RWPE2 (cell line): Measurements from ENCODE around the gene RPS6KL1.
A peak's percentile ranks its signal among the peaks of the same experiment; 100 is the strongest.

Experiments
- ATAC-seq: fragments of 200-7000 bp; cut with Tn5 transposase; 3 replicates; pipeline ENCODE4 v1.9.1; 2021; ENCODE audit warnings: low read depth
- DNase-seq: peaks from one replicate; pipeline ENCODE4 v3.0.0-alpha.2; 2020; ENCODE audit warnings: low spot score
- H3K27ac ChIP-seq: fragments of 450-650 bp; 2 replicates; pipeline ENCODE4 v1.5.1; 2017; ENCODE audit warnings: mild to moderate bottlenecking; ENCODE audit not compliant: poor library complexity, severe bottlenecking
- H3K27me3 ChIP-seq: fragments of 250-450 bp; sonication (Bioruptor Pico); 2 replicates; pipeline ENCODE4 v1.5.1; 2021; ENCODE audit warnings: mild to moderate bottlenecking, moderate library complexity; ENCODE audit not compliant: insufficient read depth, poor library complexity, severe bottlenecking
- H3K36me3 ChIP-seq: fragments of 250-450 bp; sonication (Bioruptor Pico); 2 replicates; pipeline ENCODE4 v1.5.1; 2020; ENCODE audit warnings: low read depth, mild to moderate bottlenecking, moderate library complexity
- H3K4me1 ChIP-seq: fragments of 250-450 bp; sonication (Bioruptor Pico); 2 replicates; pipeline ENCODE4 v1.5.1; 2021; ENCODE audit warnings: mild to moderate bottlenecking, moderate library complexity; ENCODE audit not compliant: insufficient read depth, poor library complexity, severe bottlenecking
- H3K4me3 ChIP-seq: fragments of 250-450 bp; sonication (Bioruptor Pico); 2 replicates; pipeline ENCODE4 v1.5.1; 2021; ENCODE audit warnings: mild to moderate bottlenecking, moderate library complexity; ENCODE audit not compliant: severe bottlenecking
- H3K9me3 ChIP-seq: fragments of 250-450 bp; sonication (Bioruptor Pico); 2 replicates; pipeline ENCODE4 v1.5.1; 2021; ENCODE audit warnings: mild to moderate bottlenecking, moderate library complexity; ENCODE audit not compliant: severe bottlenecking
- TF ChIP-seq, protein P1 (sequence below): fragments of 450-650 bp; IDR thresholded peaks from one replicate; pipeline ENCODE4 v1.5.1; 2017; ENCODE audit warnings: mild to moderate bottlenecking, moderate library complexity; ENCODE audit not compliant: poor library complexity, severe bottlenecking

Gene RPS6KL1

DNA sequence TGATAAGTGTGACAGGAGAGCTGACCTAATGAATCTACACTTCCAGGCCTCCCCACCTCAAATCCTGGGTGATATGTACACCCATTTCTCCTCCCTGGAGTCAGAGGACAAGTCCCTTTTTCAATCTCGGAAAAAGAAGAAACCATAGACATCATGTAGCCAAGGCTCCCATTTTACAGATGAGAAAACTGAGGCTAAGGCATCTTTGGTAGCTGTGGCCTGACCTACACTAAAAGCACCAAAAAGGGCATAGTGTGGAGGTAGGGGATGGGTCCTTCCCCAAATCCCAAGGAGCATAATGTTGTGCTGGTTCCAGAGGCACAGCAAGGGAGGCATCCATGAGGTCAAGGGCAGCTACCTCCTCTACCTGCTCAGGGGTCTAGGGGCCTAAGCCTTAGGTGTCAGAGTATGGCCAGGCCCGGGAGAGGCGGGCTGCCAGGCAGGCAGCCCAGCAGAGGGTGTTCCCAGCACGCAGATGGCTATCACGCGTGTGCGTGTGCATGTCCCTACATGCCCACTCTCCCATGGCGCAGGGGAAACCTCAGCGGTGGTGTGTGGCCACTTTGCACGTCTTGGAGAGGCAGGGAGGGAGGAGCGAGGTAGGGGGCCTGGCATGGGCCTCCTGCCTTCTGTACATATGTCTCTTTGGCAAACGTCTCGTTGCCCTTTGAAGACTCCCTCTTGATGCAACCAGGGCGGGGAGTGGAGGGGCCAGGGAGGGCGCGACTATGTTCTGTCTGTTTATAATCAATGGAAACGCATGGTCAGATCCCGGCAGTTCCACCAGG is 29.8 kb upstream of the RPS6KL1 start:
- TF ChIP-seq, protein P1, sequence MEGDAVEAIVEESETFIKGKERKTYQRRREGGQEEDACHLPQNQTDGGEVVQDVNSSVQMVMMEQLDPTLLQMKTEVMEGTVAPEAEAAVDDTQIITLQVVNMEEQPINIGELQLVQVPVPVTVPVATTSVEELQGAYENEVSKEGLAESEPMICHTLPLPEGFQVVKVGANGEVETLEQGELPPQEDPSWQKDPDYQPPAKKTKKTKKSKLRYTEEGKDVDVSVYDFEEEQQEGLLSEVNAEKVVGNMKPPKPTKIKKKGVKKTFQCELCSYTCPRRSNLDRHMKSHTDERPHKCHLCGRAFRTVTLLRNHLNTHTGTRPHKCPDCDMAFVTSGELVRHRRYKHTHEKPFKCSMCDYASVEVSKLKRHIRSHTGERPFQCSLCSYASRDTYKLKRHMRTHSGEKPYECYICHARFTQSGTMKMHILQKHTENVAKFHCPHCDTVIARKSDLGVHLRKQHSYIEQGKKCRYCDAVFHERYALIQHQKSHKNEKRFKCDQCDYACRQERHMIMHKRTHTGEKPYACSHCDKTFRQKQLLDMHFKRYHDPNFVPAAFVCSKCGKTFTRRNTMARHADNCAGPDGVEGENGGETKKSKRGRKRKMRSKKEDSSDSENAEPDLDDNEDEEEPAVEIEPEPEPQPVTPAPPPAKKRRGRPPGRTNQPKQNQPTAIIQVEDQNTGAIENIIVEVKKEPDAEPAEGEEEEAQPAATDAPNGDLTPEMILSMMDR = peak; percentile 29
- Histone ChIP-seq H3K27me3 (no peaks in the 10 kb centered on the region), H3K4me3 (peak overlapping the region; percentile 51), H3K4me1 (peaks cover 13% of the 10 kb centered on the region), H3K9me3 (no peaks in the 10 kb centered on the region), H3K36me3 (peaks cover 53% of the 10 kb centered on the region), H3K27ac (peak overlapping the region; percentile 23)
- ATAC-seq = peak; percentile 35
- peak; percentile 82 for DNase-seq

DNA sequence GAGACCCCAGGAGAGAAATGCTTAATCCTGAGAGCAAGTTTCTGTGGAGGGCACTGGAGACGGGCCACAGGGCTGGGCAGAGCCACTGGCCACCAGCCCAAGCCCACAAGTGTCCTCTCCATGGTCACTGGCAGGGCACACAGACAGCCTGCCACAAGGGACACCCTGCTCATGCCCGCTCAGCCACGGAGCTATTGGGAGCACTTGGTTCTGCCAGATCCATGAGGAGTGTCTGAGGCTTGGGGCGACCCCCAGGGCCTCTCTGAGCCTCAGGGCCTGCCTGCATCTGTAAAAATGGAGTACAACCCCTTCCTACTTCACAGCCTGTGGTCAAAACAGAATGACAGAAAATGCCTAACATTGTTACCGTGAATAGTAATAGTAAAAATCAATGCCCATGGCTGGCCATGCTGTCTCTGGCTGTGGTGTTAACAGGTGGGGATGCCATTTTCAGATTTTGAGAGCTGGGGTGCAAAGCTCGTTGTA is 29.2 kb upstream of the RPS6KL1 start:
- peaks cover 13% of the 10 kb centered on the region for H3K4me1 ChIP-seq
- peaks cover 60% of the 10 kb centered on the region for H3K36me3 ChIP-seq
- no peaks in the 10 kb centered on the region for H3K27me3 ChIP-seq
- ATAC-seq (no peak), DNase-seq (peak; percentile 68)
- TF ChIP-seq, protein P1 = no peak
- no peak overlapping the region for H3K4me3 ChIP-seq
- H3K9me3 ChIP-seq = no peaks in the 10 kb centered on the region
- no peak overlapping the region for H3K27ac ChIP-seq

DNA sequence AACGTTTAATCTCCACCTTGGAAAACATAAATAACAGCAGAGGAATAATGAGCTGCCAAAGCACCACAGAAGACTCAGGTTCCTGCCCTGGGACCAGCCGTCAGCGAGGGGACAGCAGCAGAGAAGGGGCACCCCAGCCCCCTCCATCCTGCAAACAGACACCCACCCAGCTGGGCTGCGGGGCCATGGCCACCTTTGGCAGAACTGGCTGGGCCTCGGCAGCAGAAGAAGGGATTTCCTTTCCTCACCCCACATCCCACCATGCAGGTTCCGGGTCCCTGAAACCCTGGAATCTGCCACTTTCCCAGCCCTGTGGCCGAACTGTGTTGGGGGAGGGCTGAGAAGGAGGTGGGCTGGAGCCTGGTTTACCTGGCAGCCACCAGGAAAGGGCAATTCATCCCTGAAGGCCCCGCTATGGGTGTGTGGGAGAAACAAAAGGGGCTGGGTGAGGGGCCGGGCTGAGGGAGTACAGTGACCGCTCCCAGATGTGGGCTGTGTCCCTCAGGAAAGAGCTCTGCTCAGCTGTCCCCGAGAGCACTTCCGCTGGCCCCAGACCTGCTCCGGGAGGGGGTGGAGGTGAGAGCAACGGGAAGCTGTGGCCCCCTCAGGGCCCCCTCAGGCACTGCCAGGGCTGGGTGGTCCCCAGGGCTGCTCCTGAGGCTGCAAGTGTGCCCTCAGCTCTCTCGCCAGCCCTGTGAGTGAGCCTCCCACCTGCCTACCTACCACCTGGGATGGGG is 28.6 kb upstream of the RPS6KL1 start:
- H3K9me3 ChIP-seq = no peaks in the 10 kb centered on the region
- TF ChIP-seq, protein P1 = no peak
- peaks cover 13% of the 10 kb centered on the region for H3K4me1 ChIP-seq
- no peak overlapping the region for H3K4me3 ChIP-seq
- H3K27me3 ChIP-seq = no peaks in the 10 kb centered on the region
- DNase-seq (no peak), ATAC-seq (no peak)
- H3K27ac ChIP-seq = no peak overlapping the region
- peaks cover 66% of the 10 kb centered on the region for H3K36me3 ChIP-seq

GRCh38 chr14:74950795-74951442 is 27.9 kb upstream of the RPS6KL1 start:
- no peaks in the 10 kb centered on the region for H3K27me3 ChIP-seq
- no peak overlapping the region for H3K4me3 ChIP-seq
- no peak overlapping the region for H3K27ac ChIP-seq
- ATAC-seq (no peak), DNase-seq (no peak)
- TF ChIP-seq, protein P1 = no peak
- no peaks in the 10 kb centered on the region for H3K9me3 ChIP-seq
- H3K36me3 ChIP-seq = peaks cover 73% of the 10 kb centered on the region
- H3K4me1 ChIP-seq = peaks cover 13% of the 10 kb centered on the region
